HG03575 (cell line): ENCODE measurements around the gene PARN.
"Not testable (repeated sequence)": the region's sequence is repeated elsewhere in the genome, so short reads cannot be mapped to it uniquely, and the experiment has no call there.

Experiments used
- ATAC-seq: cut with Tn5 transposase; IDR thresholded peaks from one replicate; pipeline ENCODE4 v1.9.1; 2021; ENCODE audit not compliant: unreplicated experiment, insufficient number of reproducible peaks, low FRiP score; ENCODE audit errors: extremely low read depth

PARN gene

GRCh38 chr16:14399378-14400284 is 230.4 kb downstream of the PARN start:
- ATAC-seq: no peak

- no peak for ATAC-seq
Observed at GRCh38 chr16:14398014-14398717, 231.9 kb downstream of the PARN start.

GRCh38 chr16:14395710-14396304 is 234.3 kb downstream of the PARN start:
- not testable (repeated sequence) for ATAC-seq

GRCh38 chr16:14394834-14395233 is 235.2 kb downstream of the PARN start:
- no peak for ATAC-seq

- no peak for ATAC-seq
Observed at GRCh38 chr16:14392960-14393359, 237.1 kb downstream of the PARN start.

- no peak for ATAC-seq
Observed at GRCh38 chr16:14389359-14389758, 240.7 kb downstream of the PARN start.

GRCh38 chr16:14388243-14388642 is 241.8 kb downstream of the PARN start:
- no peak for ATAC-seq

GRCh38 chr16:14386115-14386514 is 243.9 kb downstream of the PARN start:
- no peak for ATAC-seq
